ENCODE results near the gene ALDH1A3.

The ALDH1A3 gene

DNA sequence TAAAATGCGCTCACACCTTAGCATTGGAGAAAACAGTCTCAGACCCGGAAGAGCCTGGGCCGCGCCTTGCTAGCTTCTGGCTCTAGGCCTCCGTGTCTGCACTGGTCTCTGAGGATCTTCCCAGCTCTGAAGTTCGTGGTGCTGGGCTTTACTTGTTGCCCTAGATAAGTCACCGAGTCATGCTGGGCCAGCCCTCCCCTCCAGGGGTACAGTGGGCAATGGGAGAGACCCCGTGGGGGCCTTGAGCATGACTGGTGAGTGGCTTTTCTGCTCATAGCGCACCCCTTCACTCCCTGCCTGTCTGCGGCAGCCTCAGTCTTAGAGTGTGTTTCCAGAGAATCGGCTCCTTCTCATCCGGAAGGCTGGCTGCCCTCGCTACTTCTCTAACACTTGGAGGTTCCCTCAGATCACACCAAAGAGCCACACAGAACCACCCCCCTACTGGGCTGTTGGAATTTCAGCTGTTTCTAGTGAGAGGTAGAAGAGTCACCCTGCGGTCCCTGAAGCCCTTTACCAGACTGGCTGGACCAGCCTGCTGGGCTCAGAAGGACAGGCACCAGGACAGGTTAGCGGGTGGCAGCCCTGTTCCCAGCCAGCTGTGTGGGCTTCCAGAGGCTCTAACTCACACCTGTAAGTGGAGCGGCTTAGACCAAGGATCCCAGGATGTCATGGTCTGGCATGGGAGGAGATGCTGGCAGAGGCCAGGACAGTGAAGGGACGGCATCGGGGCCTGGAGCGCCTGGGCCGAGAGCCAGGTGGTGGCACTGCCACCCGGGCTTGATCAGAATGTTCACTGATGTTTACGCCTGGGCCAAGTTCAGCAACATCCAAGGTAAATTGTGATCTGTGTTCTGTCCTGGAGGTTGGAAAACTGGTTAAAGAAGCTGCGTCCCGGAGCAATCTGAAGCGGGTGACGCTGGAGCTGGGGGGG, 17.9 kb downstream of the ALDH1A3 start:
- H3K4me3 ChIP-seq (ENCODE audit: low read depth, low read length), result no peak overlapping the region
- no peak for DNase-seq (ENCODE audit: low read depth)
- TF ChIP-seq, protein P1, sequence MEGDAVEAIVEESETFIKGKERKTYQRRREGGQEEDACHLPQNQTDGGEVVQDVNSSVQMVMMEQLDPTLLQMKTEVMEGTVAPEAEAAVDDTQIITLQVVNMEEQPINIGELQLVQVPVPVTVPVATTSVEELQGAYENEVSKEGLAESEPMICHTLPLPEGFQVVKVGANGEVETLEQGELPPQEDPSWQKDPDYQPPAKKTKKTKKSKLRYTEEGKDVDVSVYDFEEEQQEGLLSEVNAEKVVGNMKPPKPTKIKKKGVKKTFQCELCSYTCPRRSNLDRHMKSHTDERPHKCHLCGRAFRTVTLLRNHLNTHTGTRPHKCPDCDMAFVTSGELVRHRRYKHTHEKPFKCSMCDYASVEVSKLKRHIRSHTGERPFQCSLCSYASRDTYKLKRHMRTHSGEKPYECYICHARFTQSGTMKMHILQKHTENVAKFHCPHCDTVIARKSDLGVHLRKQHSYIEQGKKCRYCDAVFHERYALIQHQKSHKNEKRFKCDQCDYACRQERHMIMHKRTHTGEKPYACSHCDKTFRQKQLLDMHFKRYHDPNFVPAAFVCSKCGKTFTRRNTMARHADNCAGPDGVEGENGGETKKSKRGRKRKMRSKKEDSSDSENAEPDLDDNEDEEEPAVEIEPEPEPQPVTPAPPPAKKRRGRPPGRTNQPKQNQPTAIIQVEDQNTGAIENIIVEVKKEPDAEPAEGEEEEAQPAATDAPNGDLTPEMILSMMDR (IDR thresholded peaks at IDR 0.05; ENCODE audit: low read depth, low read length, missing control alignments), result no peak

DNA sequence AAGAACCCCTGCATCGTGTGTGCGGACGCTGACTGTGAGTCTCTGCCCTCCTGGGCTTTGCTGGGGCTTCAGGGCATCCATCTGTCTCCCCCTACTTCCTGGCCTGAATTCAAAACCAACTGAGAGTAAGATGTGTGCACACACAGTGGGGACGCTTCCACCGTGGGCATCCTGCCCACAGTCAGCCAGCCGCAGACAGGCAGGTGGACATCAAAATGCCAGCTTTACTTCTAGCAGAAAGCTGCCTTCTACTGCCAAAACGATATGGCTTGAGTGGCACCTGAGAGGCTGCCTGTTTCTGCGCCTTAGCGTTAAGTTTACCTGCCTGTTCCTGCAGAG, 18.5 kb downstream of the ALDH1A3 start:
- no peak overlapping the region for H3K4me3 ChIP-seq (ENCODE audit: low read depth, low read length)
- DNase-seq (ENCODE audit: low read depth), result no peak
- TF ChIP-seq, protein P1 (IDR thresholded peaks at IDR 0.05; ENCODE audit: low read depth, low read length, missing control alignments), result no peak

DNA sequence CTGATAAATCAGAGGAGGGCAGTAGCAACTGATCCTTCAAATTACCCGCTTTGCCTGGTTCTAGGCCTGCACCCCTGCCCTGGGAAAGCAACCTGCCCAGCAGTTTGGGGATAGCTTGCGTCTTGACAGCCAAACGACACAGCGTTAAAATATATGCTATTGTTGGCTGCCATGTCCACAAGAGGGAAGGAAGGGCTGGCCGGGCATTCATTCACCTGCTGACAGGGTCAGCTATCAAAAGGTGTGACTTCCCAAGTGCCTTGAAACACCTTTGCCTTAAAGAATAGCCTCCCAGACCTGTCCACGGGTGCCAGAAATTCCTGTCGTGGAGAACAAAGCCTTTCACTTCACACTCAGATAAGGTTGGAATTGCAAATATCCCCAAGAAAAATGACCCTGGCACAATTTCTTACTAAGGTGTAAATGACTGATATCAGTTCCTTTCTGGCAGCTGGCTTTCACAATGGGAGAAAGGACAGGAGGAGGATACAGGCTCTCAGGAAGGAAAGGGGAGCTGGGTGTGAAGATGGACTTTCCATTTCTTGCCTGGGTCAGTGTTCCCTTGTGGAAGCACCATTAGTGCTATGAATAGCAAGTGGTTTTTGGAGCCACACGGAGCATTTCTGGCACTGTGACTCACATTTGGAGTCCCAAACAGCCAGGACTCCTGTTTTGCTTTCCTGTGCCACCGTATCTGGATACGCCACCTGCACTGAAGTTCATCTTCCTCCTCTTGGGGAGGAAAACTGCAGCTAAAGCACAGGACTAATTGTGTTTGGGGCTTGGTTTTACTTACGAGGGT, 19.2 kb downstream of the ALDH1A3 start:
- no peak for DNase-seq (ENCODE audit: low read depth)
- H3K4me3 ChIP-seq (ENCODE audit: low read depth, low read length), result no peak overlapping the region
- TF ChIP-seq, protein P1 (IDR thresholded peaks at IDR 0.05; ENCODE audit: low read depth, low read length, missing control alignments), result no peak

DNA sequence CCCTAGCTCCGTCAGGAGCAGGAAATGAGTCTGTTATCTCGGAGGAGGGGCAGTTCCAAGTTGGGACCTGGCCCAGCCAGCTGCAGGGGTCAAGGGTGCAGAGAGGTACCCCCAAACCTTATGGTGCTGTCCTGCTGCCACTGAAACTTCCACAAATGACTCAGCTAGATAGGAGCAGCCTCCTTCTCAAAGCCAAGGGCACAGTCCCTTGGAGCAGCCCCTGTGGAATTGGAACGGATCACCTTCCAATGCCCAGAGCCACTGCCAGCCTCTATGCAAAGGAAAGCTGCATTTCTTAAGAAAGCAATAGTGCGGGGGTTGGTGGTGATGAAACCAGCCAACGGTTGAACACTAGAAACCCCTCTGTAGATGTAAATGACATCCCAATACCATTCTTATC, 20.0 kb downstream of the ALDH1A3 start:
- TF ChIP-seq, protein P1 (IDR thresholded peaks at IDR 0.05; ENCODE audit: low read depth, low read length, missing control alignments), result no peak
- no peak overlapping the region for H3K4me3 ChIP-seq (ENCODE audit: low read depth, low read length)
- DNase-seq (ENCODE audit: low read depth), result no peak

DNA sequence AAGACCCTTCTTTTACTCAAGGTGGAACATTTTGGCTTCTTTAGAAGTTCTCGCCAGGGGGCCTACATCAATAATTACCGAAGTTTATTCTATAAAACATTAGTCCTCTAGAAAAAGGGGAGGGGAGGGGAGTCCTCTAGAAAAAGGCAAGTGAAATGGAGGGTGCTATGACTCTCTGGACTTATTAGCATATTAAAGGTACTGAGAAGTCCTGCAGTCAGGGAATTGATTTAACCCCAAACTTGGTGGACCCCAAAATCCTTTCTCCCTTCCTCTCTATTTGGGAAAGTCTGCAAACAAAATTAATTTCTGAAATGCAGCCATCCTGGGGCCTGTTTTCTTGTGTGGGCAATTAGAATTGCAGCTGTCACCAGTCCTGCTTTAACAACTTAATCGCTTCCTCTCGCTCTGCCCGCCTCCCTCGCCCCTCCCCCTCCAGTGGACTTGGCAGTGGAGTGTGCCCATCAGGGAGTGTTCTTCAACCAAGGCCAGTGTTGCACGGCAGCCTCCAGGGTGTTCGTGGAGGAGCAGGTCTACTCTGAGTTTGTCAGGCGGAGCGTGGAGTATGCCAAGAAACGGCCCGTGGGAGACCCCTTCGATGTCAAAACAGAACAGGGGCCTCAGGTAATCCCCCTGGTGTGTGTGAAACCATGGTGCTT, 20.6 kb downstream of the ALDH1A3 start:
- no peak for DNase-seq (ENCODE audit: low read depth)
- H3K4me3 ChIP-seq (ENCODE audit: low read depth, low read length), result no peak overlapping the region
- TF ChIP-seq, protein P1 (IDR thresholded peaks at IDR 0.05; ENCODE audit: low read depth, low read length, missing control alignments), result no peak

DNA sequence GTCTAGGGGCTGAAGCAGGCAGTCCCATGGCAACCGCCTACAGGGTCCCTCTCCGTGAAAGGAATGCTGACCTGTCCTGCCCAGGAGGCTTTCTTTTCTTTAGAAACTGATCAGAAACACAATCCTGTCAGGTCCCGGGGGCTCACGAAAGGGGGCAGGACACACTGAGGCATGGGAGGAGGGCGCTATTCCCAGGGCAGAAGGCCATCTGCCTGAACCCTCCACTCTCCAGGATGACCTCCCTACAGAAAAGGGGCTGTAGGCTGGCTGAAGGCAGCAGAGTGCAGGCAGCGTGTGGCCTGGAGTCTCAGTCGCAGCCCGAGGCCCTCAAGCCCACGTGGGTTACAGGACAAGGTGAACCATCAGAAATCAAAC, 21.2 kb downstream of the ALDH1A3 start:
- TF ChIP-seq, protein P1 (IDR thresholded peaks at IDR 0.05; ENCODE audit: low read depth, low read length, missing control alignments), result no peak
- no peak overlapping the region for H3K4me3 ChIP-seq (ENCODE audit: low read depth, low read length)
- no peak for DNase-seq (ENCODE audit: low read depth)
